Measurements from ENCODE around the gene AUH. TPM values are rescaled to one million over a fixed set of nuclear protein-coding genes. Genes with fewer than 3 reads are reported as not detected.

AUH gene
- total RNA-seq, 2 donors from 2014 or later = 71.5 to 85.8 TPM

DNA sequence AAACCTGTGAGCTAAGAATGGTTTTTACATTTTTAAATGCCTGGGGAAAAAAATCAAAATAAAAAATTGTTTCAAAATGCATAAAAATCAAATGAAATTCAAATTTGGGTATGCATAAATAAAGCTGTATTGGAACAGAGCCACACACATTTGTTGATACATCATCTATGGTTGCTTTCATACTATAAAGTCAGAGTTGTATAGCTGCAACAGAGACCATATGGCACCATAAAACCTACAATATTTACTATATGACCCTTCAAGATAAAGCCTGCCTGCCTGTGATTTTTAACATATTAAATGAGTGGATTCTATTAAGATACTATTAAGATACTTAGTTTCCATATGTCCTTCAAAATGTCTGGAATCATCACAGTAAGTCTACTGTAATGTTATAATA lies 40.0 kb downstream of the AUH start:
- peak overlapping the region; percentile 19 for H3K27ac Mint-ChIP-seq
- H3K36me3 Mint-ChIP-seq (ENCODE audit: insufficient read depth in 2 of 2) = peaks cover 13 to 49% of the 10 kb centered on the region in 2 donors
- DNase-seq (no peak), ATAC-seq (replicated peaks in 1 of 2) (no peak)
- H3K9me3 Mint-ChIP-seq = no peaks in the 10 kb centered on the region
- peaks cover 10% of the 10 kb centered on the region for H3K4me1 Mint-ChIP-seq (ENCODE audit: low read depth)
- H3K27me3 Mint-ChIP-seq (ENCODE audit: low read depth) = no peaks in the 10 kb centered on the region
- no peak overlapping the region for H3K4me3 Mint-ChIP-seq

DNA sequence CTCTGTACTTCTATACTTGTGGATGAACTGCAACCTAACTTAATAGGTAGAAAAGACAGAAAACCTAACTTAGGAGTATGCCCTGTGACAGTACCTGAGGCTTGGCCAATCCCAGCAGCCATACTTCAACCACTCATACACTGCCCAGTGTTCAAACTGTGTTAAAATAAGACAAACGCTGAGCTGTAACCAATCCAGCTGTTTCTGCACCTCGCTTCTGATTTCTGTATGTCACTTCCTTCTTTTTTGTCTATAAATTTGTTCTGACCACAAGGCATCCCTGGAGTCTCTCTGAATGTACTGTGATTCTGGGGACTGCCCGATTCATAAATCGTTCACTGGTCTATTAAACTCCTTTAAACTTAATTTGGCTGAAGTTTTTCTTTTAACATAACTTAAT lies 41.4 kb downstream of the AUH start:
- no peaks in the 10 kb centered on the region for H3K27me3 Mint-ChIP-seq (ENCODE audit: low read depth)
- DNase-seq (no peak), ATAC-seq (replicated peaks in 1 of 2) (no peak)
- H3K36me3 Mint-ChIP-seq (ENCODE audit: insufficient read depth in 2 of 2) = peaks cover 13 to 53% of the 10 kb centered on the region in 2 donors
- no peak overlapping the region for H3K27ac Mint-ChIP-seq
- H3K4me1 Mint-ChIP-seq (ENCODE audit: low read depth) = peaks cover 10% of the 10 kb centered on the region
- no peak overlapping the region for H3K4me3 Mint-ChIP-seq
- H3K9me3 Mint-ChIP-seq = no peaks in the 10 kb centered on the region

DNA sequence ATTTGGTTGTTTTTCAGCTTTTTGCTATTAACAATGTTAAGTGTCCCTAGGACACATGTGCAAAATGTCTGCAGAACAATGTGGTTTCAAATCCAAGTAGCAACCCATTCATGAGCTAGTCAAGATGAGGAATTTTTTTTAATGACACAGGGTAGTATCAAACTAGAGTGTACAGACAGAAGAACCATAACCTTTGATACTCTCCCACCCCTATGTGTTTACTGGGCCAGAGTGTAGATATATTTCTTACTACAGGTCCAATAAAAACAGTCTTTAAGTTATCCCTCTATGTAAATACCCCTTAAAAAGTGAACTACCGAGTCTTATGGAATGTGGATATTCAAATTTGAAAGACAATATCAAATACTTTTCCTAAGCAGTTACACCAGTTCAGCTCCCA lies 45.6 kb downstream of the AUH start:
- Mint-ChIP-seq H3K27ac (peak overlapping the region; percentile 61), H3K9me3 (no peaks in the 10 kb centered on the region), H3K4me1 (ENCODE audit: low read depth) (peaks cover 6% of the 10 kb centered on the region), H3K4me3 (no peak overlapping the region), H3K36me3 (ENCODE audit: insufficient read depth in 2 of 2) (peaks cover 7 to 35% of the 10 kb centered on the region in 2 donors), H3K27me3 (ENCODE audit: low read depth) (no peaks in the 10 kb centered on the region)
- no peak for ATAC-seq (replicated peaks in 1 of 2)
- DNase-seq = no peak

DNA sequence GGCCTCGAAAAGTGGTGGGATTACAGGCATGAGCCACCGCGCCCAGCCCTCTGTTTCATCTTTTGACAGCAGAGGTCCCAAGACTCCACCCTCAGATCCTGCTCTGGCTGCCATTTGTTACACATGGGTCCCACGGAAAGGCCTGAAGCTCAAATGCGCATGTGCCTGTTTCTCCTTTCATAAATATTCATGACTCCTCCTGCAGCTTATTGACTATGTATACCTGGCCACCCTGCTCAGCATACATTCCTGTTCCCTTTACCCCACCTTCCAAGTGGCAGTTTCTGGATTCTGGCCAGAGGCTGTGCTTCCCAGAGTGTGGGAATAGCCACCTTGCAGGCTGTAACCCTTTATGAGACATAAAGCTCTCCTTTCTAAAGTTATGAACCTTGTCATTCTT lies 46.5 kb downstream of the AUH start:
- Mint-ChIP-seq H3K9me3 (no peaks in the 10 kb centered on the region), H3K36me3 (ENCODE audit: insufficient read depth in 2 of 2) (peaks cover 8 to 37% of the 10 kb centered on the region in 2 donors), H3K27me3 (ENCODE audit: low read depth) (no peaks in the 10 kb centered on the region), H3K27ac (no peak overlapping the region), H3K4me3 (no peak overlapping the region), H3K4me1 (ENCODE audit: low read depth) (peaks cover 12% of the 10 kb centered on the region)
- ATAC-seq (replicated peaks in 1 of 2) (no peak), DNase-seq (no peak)

DNA sequence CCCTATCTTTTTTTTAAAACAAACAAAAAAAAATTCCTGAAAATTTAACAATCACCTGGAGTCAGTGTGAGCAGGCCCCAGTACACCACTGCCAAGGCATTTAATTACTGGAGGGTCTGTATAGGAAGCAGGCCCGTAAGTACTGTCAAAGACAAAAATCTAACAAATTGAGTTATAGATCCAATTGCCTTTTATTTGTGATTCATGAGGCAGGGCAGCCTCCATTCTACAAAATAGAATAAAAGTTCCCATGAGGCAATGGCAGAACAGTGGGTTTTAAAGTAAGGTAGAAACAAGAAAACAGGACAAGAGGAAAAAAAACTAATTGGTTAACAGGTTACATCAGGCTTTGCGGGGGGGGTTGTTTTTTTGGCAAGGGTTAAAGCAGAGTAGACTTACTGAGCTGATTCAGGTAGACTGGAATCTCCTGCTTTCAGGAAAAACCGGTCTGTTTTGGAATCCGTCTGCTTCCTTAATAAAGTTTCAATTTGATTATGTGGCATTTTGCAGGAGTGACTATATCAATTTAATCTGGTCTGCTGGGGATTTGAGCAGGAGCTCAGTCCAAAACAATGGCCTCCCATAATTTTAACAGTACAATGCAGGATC lies 48.9 kb downstream of the AUH start:
- ATAC-seq (replicated peaks in 1 of 2) = no peak
- Mint-ChIP-seq H3K27ac (no peak overlapping the region), H3K36me3 (ENCODE audit: insufficient read depth in 2 of 2) (peaks cover 9 to 32% of the 10 kb centered on the region in 2 donors), H3K9me3 (no peaks in the 10 kb centered on the region), H3K4me1 (ENCODE audit: low read depth) (peaks cover 18% of the 10 kb centered on the region), H3K4me3 (no peak overlapping the region), H3K27me3 (ENCODE audit: low read depth) (no peaks in the 10 kb centered on the region)
- DNase-seq = no peak

DNA sequence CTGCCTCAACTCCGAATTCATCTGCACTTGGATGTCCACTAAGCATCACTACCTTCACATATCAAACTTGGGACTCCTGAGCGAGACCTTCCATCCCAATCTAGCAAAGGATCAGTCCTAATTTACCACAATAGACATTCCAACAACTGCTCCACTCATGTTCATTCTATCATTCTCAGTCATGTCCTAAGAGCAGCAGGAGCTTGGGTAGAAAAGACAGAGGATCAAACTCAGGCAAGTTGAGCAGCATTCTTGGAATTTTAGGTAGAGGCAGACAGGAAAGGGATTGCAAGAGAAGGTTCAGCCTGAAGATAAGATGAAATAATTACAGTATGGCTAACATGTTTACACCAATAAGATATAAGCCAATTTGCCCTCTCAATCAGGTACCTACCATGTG lies 51.7 kb downstream of the AUH start:
- peaks cover 41% of the 10 kb centered on the region for H3K4me1 Mint-ChIP-seq (ENCODE audit: low read depth)
- no peaks in the 10 kb centered on the region for H3K27me3 Mint-ChIP-seq (ENCODE audit: low read depth)
- ATAC-seq (replicated peaks in 1 of 2) (no peak), DNase-seq (no peak)
- no peak overlapping the region for H3K4me3 Mint-ChIP-seq
- no peaks in the 10 kb centered on the region for H3K9me3 Mint-ChIP-seq
- no peak overlapping the region for H3K27ac Mint-ChIP-seq
- H3K36me3 Mint-ChIP-seq (ENCODE audit: insufficient read depth in 2 of 2) = peaks cover 15 to 20% of the 10 kb centered on the region in 2 donors

DNA sequence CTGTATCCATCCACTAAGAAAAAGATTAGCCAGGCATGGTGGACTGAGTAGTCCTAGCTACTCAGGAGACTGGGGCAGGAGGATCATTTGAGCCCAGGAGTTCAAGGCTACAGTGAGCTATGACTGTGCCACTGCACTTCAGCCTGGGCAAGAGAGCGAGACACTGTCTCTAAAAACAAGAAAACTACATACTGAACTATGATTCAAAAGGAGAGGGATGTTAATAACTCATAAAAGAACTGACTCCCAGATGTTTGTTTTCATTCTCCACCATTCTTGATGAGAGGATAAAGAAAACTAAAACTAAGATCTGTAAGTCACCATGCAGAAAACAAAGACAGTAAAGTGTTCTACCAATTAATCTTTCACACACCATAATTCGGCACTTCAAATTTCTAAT lies 53.5 kb downstream of the AUH start:
- H3K27ac Mint-ChIP-seq = no peak overlapping the region
- no peak for DNase-seq
- peaks cover 17 to 24% of the 10 kb centered on the region in 2 donors for H3K36me3 Mint-ChIP-seq (ENCODE audit: insufficient read depth in 2 of 2)
- peak; percentile 37 to 60 for ATAC-seq (replicated peaks in 1 of 2)
- H3K9me3 Mint-ChIP-seq = no peaks in the 10 kb centered on the region
- H3K27me3 Mint-ChIP-seq (ENCODE audit: low read depth) = no peaks in the 10 kb centered on the region
- H3K4me1 Mint-ChIP-seq (ENCODE audit: low read depth) = peaks cover 41% of the 10 kb centered on the region
- no peak overlapping the region for H3K4me3 Mint-ChIP-seq

DNA sequence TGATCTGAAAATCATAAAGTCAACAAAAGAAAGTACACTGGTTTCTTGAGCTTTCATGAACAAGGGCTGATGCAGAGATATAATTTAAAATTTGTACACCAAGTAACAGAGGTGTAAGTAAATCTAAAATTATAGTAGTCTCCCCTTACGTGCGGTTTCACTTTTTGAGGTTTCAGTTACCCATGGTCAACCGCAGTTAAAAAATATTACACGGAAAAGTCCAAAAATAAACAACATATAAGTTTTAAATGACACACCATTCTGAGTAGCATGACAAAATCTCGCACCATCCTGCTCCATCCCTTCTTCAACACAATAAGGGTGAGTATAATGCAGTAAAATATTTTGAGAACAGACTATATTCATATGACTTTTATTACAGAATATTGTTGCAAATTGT lies 54.4 kb downstream of the AUH start:
- Mint-ChIP-seq H3K27ac (no peak overlapping the region), H3K9me3 (no peaks in the 10 kb centered on the region), H3K4me3 (no peak overlapping the region), H3K27me3 (ENCODE audit: low read depth) (no peaks in the 10 kb centered on the region), H3K36me3 (ENCODE audit: insufficient read depth in 2 of 2) (peaks cover 17 to 19% of the 10 kb centered on the region in 2 donors), H3K4me1 (ENCODE audit: low read depth) (peaks cover 41% of the 10 kb centered on the region)
- DNase-seq (no peak), ATAC-seq (replicated peaks in 1 of 2) (no peak)

DNA sequence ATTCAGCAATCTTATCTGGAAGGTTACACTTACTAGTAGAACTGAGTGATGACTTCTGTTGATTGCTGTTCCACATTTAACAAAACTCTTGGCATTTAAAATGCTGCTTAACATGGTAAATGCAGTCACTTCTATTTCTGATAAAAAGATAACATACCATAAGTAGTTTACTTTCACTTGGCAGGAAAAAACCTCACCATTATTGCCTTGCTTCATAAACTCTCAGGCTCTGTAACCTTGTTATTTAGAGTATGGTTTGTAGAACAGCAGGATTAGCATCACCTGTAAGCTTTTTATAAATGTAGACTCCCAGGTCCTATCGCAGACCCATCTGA lies 55.5 kb downstream of the AUH start:
- no peaks in the 10 kb centered on the region for H3K27me3 Mint-ChIP-seq (ENCODE audit: low read depth)
- no peak overlapping the region for H3K4me3 Mint-ChIP-seq
- peak overlapping the region; percentile 58 for H3K27ac Mint-ChIP-seq
- peaks cover 41% of the 10 kb centered on the region for H3K4me1 Mint-ChIP-seq (ENCODE audit: low read depth)
- no peaks in the 10 kb centered on the region for H3K9me3 Mint-ChIP-seq
- ATAC-seq (replicated peaks in 1 of 2) (no peak), DNase-seq (no peak)
- H3K36me3 Mint-ChIP-seq (ENCODE audit: insufficient read depth in 2 of 2) = peaks cover 17 to 19% of the 10 kb centered on the region in 2 donors

DNA sequence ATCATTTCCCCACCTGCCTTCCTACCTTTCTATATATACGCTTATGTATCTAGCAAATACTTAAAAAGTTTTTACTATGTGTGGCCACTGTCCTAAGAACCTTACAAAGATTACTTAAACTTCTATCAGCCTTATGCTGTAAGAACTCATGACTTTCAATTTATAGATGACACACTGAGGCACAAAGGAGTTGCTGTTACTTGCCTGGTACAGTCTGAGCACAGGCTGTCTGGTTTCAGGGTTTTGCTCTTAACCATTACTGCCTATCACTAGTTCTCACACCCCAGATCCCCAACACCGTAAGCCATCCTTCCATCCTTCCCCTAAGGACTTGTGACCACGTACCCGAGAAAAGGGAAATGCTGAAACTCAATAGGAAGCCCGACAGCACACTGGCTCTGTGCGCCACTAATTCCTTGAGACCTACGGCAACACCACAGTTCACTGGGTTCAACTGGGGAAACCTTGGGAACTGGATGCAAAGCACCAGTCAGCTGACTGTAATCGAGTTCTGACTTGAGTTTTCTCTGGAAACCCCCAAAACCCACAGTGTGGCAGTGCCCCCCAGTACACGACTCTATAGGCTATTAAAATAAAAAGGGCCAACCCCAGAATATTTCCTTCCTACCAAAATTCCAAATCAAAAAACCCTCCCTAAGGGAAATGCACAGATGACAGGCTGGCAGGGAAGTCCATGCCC lies 56.0 kb downstream of the AUH start:
- Mint-ChIP-seq H3K36me3 (ENCODE audit: insufficient read depth in 2 of 2) (peaks cover 17 to 20% of the 10 kb centered on the region in 2 donors), H3K27ac (peak overlapping the region; percentile 58)

DNA sequence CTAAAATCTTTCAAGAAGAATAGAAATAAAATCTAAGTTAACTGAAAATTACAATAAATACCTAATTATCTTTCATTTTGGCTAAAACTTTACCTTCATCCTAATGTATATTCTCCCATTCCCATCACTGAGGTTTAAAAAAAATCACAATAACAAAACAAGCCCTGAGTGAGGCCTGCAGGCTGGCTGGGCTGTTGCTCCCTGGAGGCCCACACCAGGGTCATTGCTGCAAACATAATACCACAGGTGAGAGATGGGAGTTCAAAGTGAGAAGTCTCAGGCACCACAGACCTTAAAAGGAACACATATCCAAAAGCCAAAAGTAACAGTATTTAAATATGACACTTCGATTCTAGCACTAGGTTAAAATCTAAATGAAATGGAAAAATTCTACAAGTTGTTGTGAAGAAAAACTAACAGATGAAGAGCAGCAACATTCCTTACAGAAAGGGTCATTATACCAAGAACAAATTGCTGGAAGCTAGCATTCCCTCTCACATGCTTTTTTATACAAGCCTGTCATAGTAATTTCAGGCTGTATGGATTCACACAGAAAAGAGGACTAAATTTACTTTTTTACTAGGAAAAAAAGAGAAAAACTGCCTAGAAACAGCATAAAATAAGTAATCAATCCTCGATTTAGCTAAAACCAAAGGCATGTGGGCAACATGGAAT lies 57.8 kb downstream of the AUH start:
- no peak for ATAC-seq (replicated peaks in 1 of 2)
- Mint-ChIP-seq H3K27ac (peak overlapping the region; percentile 56), H3K4me1 (ENCODE audit: low read depth) (peaks cover 23% of the 10 kb centered on the region), H3K27me3 (ENCODE audit: low read depth) (no peaks in the 10 kb centered on the region), H3K9me3 (no peaks in the 10 kb centered on the region), H3K4me3 (no peak overlapping the region), H3K36me3 (ENCODE audit: insufficient read depth in 2 of 2) (peaks cover 15 to 20% of the 10 kb centered on the region in 2 donors)
- DNase-seq = no peak

More for the DNA sequence above, 56.0 kb downstream of the AUH start:
- Mint-ChIP-seq H3K9me3 (no peaks in the 10 kb centered on the region), H3K27me3 (ENCODE audit: low read depth) (no peaks in the 10 kb centered on the region), H3K4me1 (ENCODE audit: low read depth) (peaks cover 41% of the 10 kb centered on the region), H3K4me3 (no peak overlapping the region)
- ATAC-seq (replicated peaks in 1 of 2) (peak in 1 of 2 donors; percentile 23), DNase-seq (no peak)

DNA sequence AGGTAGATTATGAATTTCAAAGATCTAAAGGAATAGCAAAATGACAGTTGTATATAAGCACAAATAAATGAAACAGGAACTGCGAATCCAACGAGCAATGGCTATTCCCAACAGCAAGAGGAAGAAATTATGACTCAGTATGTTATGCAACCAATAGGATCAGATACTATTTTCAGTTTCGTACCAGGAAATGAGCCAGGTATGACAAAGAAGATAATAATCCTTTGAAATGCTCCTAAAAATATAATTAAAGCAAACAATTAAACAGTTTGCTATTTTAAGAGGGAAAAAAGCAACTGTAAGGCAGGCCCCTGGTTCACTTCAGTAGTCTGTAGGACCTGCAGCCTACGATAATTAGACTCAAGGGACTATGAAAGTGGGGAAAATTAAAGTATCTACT lies 58.9 kb downstream of the AUH start:
- no peaks in the 10 kb centered on the region for H3K9me3 Mint-ChIP-seq
- ATAC-seq (replicated peaks in 1 of 2) = no peak
- peaks cover 17 to 22% of the 10 kb centered on the region in 2 donors for H3K36me3 Mint-ChIP-seq (ENCODE audit: insufficient read depth in 2 of 2)
- H3K4me3 Mint-ChIP-seq = no peak overlapping the region
- H3K27ac Mint-ChIP-seq = no peak overlapping the region
- no peak for DNase-seq
- H3K4me1 Mint-ChIP-seq (ENCODE audit: low read depth) = peaks cover 23% of the 10 kb centered on the region
- no peaks in the 10 kb centered on the region for H3K27me3 Mint-ChIP-seq (ENCODE audit: low read depth)

DNA sequence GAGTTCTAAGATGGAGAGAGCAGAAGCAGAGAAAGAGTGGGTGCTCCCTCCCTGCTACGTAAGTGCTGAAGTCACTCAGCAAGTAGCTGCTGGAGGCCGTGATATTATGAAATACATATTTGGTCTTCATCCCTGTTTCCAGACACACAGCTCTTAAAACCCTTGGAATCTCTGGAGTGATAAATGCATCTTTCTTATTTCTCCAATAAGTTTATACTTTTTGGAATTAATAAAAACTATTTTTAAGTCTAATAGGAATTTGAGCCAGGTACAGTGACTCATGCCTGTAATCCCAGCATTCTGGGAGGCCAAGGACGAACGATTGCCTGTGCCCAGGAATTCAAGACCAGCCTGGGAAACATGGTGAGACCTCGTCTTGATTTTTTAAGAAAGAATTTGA lies 60.6 kb downstream of the AUH start:
- H3K4me3 Mint-ChIP-seq = no peak overlapping the region
- ATAC-seq (replicated peaks in 1 of 2) = no peak
- no peaks in the 10 kb centered on the region for H3K27me3 Mint-ChIP-seq (ENCODE audit: low read depth)
- DNase-seq = no peak
- no peaks in the 10 kb centered on the region for H3K9me3 Mint-ChIP-seq
- no peak overlapping the region for H3K27ac Mint-ChIP-seq
- H3K36me3 Mint-ChIP-seq (ENCODE audit: insufficient read depth in 2 of 2) = peaks cover 19 to 33% of the 10 kb centered on the region in 2 donors
- H3K4me1 Mint-ChIP-seq (ENCODE audit: low read depth) = peaks cover 11% of the 10 kb centered on the region
